Glomerular endothelial cell (primary cell): ENCODE data around the gene HEXD. TPM values are rescaled to one million over a fixed set of nuclear protein-coding genes. Genes with fewer than 3 reads are reported as not detected.
"Not testable (repeated sequence)": the region's sequence is repeated elsewhere in the genome, so short reads cannot be mapped to it uniquely, and the experiment has no call there.

Experiments
- DNase-seq: peaks from one replicate; pipeline ENCODE4 v3.0.0-alpha.2; 2011; ENCODE audit warnings: low read depth, low spot score; ENCODE audit errors: extremely low read depth
- total RNA-seq: library from RNA; depleted of rRNA; stranded (reverse); fragments of >200 nt; gene quantifications from 2 replicates; pipeline ENCODE4 v1.2.3, GENCODE V29; 2015

HEXD gene
- total RNA-seq, 1 donor from 2014 or later, result 31.1 TPM

DNA sequence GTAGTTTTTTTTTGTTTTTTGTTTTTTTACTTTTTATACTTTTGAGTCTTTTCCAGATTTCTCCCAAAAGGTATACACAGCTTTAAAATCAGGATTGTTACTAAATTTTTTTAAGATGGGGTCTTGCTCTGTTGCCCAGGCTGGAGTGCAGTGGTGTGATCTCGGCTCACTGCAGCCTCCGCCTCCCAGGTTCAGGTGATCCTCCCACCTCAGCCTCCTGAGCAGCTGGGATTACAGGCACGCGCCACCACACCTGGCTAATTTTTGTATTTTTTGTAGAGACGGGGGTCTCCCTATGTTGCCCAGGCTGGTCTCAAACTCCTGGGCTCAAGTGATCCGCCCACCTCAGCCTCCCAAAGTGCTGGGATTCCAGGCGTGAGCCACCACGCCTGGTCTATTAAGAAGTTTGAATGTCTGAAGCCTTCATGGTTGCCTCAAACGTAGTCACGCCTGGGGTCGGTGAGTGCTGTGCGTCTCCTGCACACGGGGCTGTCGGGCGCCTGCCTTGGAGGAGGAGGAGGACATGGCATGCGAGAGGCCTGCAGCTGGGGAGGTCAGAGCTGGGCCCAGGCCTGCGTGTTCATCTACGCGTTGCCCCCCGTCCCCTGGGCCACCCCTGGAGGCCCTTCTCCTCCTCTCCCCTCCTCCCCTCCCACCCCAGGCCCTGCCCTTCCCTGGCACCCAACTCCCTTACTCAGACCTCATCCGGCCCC, 35.8 kb upstream of the HEXD start:
- DNase-seq, result not testable (repeated sequence)

DNA sequence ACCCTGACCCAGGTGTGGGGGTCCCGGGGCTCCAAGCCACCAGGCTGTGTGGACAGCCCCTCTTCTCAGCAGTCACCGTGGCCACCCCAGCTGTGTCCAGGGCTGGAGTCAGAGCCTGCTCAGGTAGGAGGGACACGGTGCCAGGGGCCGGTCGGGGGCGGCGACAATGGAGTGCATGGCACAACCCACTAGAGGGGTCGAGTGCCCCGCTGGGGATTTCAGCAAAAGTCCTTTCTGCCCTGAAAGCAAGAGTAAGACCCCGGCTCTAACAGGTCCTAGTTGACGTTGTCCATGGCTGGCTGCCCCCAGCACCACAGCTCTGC, 35.3 kb upstream of the HEXD start:
- DNase-seq, result no peak

DNA sequence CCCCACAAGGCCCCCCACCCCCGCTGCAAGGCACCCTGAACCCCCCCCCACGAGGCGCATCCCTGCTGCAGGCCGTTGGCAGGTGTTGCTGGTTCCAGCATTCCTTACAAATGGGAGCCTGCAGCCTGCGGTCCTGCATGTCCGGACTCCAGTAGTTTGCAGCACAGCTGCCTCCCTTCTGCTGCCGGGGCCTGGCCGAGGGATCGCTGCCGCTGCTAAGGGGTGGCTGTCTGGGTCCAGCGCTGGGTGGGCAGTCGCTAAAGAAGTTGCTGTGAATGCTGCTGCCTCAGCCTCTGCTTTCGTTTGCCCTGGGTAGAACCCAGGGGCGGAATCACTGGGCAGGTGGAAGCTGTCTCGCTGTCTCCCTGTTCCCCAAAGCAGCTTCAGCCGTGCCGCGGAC, 34.7 kb upstream of the HEXD start:
- no peak for DNase-seq

DNA sequence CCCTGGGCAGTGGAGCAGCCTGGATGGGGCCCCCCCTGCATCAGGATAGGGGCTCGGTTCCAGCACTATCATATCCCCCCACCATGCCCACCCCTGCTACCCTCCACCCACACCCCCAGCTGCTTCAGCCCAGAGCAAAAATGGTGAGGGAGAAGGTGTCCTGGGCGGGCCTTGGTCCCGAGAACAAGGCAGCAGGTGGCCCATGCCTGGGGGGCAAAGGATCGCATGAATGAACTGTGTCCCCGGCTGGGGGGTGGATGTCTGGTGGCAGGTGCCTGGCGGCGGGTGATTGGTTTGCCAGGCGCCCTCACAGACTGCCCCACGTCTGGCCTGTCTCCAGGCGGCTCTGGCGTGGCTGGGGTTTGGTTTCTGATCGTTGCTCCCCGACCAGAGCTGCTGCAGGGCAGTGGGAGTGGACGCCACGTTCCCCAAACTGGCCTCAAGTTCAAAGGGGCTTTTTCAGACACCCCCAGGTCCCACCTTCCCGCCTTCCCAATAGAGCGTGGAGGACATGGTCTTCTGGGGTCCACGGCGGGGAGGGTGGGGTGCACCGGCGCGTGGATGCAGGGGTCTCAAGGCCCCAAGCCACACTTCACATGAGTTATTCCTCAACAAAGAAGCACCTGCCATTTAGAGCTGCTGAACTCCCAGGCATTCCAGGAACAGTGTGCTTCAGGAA, 34.0 kb upstream of the HEXD start:
- DNase-seq, result no peak

DNA sequence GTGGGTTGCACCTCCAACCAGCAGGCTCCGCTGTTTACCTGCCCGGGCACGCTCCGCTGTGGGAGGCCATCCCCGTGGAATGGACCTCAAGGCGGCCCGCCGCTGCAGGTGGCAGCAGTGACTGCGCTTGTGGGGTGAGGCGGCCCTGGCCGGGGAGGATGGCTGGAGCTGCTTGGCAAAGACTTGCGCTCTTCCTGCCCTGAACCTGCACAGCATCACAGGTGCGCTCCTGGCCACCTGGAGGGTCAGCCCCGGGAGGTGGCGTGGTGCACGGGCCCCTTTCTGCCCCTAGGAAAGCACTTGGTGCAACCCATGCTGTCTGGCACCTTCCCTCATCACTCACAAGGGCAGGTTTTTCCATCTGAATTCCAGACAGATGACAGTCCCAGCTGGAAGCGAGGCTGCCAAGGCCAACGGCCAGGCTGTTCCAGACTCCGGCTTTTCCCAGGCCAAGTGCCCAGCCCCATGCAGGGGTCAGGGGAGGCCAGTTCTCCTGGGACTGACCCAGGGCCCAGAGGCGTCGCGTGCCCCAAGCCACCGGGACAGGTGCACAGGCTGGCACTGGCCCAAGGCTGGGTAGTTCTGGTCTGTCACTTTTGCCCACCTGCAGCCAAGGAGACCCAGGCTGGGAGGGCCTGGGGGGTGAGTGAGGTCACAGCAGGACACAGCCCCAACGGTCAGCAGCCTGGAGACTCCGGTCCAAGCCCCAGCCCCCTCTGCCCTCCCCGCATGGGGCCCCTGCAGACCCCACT, 33.2 kb upstream of the HEXD start:
- DNase-seq, result no peak

DNA sequence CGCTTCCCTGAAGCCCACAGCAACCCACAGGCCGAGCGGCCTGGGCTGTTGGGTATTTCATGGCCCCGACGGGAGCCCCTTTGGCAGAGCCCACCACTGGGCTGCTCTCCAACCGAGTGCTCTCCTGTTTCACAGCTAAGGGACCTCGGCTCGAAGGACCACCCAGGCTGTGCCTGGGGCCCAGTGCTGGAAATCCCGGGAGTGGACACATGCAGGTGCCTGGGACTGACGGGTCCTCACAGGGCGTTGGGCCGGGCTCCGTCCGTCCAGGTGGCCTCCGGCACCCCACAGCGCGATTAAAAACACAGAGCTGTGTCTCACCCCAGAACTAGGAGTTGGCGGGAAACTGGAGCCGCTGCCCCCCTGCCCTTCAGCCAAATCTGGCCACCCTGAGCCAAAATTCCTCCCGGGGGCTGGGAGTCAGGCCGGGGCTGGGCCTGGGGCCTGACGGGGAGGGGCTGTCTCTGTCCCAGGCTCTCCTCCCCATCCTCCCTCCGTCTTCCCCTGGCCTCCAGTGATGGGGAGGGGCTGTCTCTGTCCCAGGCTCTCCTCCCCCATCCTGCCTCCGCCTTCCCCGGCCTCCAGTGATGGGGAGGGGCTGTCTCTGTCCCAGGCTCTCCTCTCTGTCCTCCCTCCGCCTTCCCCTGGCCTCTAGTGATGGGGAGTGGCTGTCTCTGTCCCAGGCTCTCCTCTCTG, 32.4 kb upstream of the HEXD start:
- DNase-seq, result no peak

DNA sequence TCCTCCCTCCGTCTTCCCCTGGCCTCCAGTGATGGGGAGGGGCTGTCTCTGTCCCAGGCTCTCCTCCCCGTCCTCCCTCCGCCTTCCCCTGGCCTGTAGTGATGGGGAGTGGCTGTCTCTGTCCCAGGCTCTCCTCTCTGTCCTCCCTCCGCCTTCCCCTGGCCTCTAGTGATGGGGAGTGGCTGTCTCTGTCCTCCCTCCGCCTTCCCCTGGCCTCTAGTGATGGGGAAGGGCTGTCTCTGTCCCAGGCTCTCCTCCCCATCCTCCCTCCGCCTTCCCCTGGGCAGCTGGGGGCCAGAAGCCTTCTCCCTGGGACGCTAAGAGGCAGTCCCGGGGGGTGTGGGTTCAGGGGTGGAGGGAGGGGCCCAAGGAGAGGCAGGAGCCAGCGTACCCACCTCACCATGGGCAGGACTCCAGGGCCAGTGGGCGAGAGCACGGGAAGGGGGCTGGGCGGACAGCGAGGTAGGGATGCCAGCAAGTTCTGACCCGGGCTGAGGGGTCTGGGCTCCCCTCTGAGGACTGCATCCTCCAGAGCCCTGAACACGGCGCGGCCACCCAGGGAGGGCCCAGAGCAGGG, 31.8 kb upstream of the HEXD start:
- no peak for DNase-seq

DNA sequence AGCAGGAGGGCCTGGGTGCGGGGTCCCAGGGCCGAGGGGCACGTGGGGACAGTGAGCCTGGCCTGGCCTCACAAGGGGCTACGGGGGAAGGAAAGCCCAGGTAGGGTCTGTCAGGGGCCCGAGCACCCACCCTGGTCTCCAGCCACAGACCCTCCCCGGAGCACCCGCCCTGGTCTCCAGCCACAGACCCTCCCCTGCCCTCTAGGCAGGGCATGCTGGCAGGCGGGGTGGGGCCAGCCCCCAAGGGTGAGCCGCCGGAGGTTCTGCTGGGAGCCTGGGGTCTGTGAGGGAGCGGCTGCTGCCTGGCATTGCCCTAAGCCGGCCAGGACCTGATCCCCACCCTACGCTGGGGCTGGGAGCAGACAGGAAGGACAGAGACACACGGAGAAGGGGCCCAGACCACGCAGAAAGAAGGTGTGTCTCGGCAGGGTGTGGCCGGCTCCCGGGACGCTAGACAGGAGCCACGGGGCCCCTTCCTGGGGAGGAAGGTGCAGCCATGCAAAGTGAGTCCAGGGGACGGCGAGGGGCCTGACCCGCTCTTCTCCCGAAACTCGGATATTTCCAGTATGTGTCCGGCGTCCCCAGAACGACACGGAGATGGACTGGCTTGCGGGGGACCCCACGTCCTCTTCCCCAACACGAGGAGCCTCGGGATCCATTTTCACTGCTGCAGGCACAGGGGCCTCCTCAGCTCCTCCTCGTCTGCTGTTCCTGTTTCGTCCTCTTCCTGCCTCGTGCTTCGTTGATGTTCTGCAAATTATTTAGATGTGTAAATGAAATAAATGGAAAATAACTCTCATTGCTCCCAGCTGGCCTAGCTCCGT, 31.1 kb upstream of the HEXD start:
- DNase-seq, result no peak

DNA sequence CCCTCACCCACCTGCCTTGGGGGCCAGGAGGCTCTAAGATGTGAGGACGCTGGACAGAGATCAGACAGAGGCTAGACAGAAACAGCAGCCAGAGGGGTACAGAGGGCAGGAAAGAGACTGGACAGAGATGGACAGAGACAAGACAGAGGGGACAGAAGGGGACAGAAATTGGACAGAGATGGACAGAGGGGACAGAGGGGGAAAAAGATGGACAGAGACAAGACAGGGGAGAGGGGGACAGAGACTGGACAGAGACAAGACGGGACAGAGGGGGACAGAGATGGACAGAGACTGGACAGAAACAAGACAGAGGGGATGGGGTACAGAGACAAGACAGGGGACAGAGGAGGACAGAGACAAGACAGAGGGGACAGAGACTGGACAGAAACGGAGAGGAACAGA, 30.4 kb upstream of the HEXD start:
- DNase-seq, result no peak

DNA sequence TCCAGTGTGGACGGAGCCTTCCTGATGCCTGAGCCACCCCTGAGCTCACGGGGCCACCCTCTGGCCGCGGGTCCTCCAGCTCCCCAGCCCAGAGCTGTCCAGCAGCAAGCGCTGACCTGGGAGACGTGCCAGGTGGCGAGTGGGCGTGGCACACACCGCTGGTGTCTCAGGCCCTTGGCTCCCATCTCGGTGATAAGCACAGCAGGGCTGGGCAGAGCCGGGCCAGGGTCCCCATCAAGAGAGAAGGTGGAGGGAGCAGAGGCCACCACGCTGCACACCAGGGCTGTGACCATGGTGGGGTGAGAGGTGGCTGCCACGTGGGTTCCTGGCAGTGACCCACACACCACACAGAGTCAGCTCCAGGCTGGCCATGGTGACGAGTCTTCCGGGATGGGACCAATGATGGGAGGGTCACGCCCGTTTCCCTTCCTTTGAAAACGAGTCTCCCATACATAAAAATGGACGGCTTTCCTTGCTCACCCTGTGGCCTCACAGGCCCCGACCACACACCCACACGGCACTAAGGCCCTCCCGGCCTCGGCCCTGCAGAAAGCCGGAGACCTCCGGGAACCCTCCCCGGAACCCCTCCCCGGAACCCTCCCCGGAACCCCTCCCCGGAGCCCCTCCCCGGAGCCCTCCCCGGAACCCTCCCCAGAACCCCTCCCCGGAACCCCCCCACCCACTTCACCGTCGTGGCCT, 29.8 kb upstream of the HEXD start:
- DNase-seq, result no peak

DNA sequence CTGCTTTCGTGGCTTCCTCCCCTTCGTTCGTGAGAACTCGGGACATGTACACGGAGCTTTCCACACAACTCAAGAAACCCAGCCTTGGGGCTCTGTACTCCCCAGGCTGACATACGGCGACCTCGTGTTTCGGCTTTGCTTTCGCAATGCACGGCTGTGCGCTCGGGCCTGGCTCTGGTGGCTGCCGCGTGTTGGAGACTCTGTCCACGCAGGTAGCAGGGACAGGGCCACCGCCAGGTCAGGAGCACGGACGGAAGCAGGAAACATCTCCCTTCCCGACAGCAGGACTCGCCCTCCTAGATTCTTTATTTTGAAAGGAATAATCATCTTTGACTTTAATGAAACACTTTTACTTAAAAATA, 29.2 kb upstream of the HEXD start:
- DNase-seq, result no peak

DNA sequence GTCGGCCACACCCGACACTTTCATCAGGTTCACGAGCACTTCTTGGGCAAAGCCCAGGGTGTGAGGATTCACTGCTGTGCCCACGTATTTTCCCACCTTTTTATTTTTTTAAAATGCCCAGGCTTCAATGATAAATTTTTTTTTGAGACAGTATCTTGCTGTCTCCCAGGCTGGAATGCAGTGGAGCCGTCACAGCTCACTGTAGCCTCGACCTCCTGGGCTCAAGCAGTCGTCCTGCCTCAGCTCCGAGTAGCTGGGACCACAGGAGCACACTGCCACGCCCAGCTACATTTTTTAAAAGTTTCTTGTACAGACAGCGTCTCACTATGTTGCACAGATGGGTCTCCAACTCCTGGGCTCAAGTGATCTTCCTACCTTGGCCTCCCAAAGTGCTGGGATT, 28.8 kb upstream of the HEXD start:
- DNase-seq, result no peak

DNA sequence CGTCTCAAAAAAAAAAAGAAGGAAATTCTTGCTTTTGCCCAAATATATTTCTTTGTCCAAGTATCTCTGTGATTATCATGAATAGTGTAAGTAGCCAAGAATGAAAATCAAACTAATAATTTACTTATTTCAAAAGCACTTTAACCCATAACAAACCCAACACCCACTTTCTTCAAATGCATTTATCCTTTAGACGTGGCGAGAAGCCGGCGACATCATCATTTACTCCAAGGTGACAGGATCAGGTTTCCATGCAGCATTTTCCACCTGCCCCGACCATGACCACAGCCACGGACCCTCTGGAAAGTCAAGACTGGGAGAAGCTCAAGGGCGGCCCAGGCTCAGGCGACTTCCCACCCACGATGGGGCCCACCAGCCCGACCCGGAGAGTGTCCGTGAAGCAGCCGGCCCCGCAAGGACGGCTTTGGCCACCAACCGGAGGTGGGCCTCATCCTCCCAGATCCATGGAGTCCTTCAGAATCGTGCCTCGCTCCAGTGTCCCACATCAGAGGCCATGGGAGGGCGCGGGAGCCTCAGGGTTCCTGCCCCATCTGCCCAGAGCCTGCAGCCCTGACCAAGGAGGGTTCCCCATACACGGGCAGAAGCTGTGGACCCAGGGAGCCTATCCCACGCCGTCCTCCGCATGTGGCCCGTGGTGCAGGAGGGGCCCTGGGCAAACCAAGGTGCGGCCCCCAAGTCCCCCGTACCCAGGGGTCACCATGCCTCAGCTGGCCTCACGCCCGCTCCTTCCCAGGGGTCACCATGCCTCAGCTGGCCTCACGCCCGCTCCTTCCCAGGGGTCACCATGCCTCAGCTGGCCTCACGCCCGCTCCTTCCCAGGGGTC, 27.9 kb upstream of the HEXD start:
- DNase-seq, result no peak

DNA sequence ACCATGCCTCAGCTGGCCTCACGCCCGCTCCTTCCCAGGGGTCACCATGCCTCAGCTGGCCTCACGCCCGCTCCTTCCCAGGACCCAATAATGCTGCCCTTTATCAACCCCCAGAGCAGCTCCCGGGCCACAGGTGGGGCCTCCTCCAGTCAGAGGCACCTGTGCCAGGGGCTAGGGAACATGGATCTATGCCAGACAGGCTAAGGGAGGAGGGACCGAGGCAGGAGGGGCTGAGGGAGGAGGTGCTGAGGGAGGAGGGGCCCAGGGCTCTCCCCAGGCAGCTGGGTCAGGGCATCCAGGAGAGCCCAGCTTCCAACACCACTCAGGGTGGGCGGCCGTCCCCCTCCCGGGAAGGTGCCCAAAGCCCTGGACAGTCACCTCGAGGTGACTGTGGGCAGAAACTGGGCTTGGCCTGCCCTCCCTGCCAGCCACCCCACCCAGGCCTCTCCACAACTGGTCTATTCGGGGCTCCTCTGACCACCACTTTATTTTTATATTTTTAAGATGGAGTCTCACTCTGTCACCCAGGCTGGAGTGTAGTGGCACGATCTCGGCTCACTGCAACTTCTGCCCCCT, 27.2 kb upstream of the HEXD start:
- DNase-seq, result no peak

DNA sequence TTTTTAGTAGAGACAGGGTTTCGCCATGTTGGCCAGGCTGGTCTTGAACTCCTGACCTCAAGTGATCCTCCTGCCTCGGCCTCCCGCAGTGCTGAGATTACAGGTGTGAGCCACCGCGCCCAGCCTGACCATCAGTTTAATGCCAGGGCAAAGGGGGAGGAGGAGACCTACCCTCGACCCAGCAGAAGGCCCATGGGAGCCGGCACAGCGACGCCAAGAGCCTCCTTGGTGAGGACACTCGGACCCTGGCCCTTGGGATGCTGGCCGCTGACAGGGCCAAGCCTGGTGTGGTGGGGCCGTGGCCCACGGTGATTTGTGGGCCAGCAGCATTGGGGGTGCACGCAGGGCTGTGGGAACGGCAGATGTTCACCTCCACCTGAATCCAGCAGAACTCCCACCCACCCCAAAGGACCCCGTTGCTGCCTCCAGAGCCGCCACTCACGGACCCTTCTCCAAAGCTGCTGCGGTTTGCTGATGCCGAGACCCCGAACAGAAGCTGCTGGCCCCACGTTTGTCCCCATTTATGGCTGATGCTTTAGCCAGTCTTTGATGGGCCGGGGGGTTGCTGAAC, 26.6 kb upstream of the HEXD start:
- DNase-seq, result no peak

DNA sequence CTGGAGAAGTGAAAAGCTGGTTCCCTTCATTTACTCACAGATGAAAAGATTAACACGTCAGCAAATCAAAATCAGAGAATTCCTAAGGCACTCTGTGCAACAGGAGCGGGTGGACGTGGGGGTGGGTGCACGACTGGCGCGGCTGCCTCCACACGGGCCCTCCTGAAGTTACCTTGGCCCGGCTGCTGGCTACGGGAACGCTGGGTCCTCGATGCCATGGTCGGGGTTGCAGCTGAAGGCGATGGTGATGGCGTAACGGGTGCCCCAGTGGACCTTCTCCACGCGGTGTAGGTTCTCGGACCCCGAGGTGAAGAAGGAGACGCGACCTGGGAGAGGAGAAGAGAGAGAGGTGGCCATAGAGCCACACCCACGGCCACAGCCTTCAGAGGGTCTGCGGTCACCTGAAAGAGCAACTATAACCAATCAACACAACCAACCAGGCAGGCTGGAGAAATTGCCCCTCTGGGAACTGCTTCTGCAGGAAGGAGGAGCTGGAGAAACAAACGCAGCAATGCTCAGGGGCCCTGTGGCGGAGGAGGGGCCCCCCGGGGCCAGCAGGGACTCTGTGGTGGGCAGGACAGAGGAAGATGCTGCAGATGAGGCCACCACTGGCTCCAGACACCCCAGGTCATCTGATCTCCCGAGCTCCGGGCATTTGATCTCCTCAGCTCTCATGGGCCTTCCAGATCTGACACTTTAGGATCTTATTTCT, 25.8 kb upstream of the HEXD start:
- no peak for DNase-seq

DNA sequence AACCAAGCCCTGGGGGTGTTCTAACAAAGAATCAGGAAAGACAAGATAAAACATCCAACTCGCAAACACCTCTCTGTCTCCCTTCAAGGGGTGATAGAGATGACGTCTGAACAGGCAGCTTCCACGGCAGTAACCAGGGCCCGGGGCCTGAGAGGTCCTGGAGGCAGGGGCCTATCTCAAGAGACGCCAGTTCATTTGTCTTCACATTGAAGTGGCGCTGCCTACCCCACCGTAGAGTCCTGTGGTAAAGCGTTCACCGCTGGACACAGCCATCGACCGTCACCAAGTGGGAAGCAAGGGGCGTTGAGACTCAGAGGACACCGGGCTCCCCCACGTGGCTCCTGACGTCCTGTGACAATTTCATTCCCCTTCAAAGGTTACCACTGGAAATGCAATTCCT, 25.2 kb upstream of the HEXD start:
- DNase-seq, result no peak

DNA sequence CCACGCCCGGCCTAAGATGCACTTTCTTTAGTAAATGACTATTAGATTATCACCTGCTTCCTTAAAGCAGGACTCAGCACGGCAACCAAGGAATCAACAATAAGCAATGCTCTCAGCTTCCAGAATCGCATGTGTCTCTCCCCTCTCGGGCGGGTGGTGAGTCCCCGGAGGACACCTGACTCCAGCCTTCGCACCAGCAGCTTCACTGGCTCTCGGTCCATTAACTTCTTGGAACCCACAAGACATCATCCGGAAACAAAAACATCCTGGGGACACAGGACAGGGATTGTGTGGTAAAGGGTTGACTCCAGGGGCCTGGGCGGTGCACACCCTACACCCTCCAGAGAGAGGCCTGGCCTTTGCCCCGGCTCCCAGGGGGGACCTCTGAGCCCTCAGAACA, 23.9 kb upstream of the HEXD start:
- no peak for DNase-seq
